NB4 (cell line): ENCODE data around the gene CHCHD5.

Source experiments
- DNase-seq: peaks from one replicate; pipeline ENCODE4 v3.0.0; 2010; ENCODE audit warnings: low read depth
- H3K4me3 ChIP-seq: one replicate; pipeline ENCODE4 v1.5.1; 2011; ENCODE audit warnings: mild to moderate bottlenecking, low read depth, low read length, moderate library complexity
- CTCF ChIP-seq: IDR thresholded peaks from one replicate; pipeline ENCODE4 v1.5.1; 2012; ENCODE audit warnings: low read depth, low read length
- MAX ChIP-seq: IDR thresholded peaks from 2 replicates; pipeline ENCODE4 v1.6.1; 2011; ENCODE audit warnings: low read depth, low read length
- MYC ChIP-seq: IDR thresholded peaks from 2 replicates; pipeline ENCODE4 v1.6.1; 2011; ENCODE audit warnings: low read depth, low read length
- POLR2A ChIP-seq: IDR thresholded peaks from 2 replicates; pipeline ENCODE4 v1.6.1; 2011; ENCODE audit warnings: mild to moderate bottlenecking; ENCODE audit not compliant: insufficient read length; ENCODE audit errors: extremely low read depth

The CHCHD5 gene

DNA sequence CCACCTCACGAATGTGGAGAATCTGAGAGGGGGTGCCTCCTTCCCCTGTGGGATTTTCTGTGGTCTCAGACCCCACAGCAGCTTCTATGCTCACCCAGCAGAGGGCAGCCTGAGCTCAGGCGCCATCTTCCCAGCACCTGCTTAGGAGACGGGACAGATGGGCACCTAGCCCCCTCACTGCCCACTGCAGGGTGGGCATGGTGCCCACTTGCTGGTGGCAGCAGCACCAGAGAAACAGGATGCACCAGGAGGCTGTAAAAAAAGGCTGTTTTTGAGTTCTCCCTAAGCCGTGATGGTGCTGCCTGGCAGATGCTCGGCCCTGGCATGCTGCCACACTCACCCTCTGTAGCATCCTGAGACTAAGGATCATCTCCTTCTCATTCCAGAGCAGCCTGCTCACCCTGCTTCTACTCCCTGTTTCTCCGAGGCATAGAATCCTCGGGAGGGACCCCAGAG lies 42.2 kb downstream of the CHCHD5 start:
- TF ChIP-seq MYC (peak; percentile 75; the same call in 1 of the 2 replicates), POLR2A (no peak), MAX (peak; percentile 67), CTCF (peak; percentile 96)
- DNase-seq: peak; percentile 89
- peak overlapping the region; percentile 47 for H3K4me3 ChIP-seq

- no peak for TF ChIP-seq POLR2A
- TF ChIP-seq CTCF: no peak
- peak overlapping the region; percentile 47 for H3K4me3 ChIP-seq
- DNase-seq: peak; percentile 96
Observed at GRCh38 chr2:112627060-112628040, 42.9 kb downstream of the CHCHD5 start.

- H3K4me3 ChIP-seq: no peak overlapping the region
- no peak for TF ChIP-seq CTCF
- TF ChIP-seq POLR2A: no peak
- TF ChIP-seq MYC: no peak
- no peak for DNase-seq
Observed at GRCh38 chr2:112629224-112629623, 44.8 kb downstream of the CHCHD5 start.

- no peak overlapping the region for H3K4me3 ChIP-seq
- no peak for DNase-seq
- TF ChIP-seq MYC: no peak
- no peak for TF ChIP-seq POLR2A
- TF ChIP-seq CTCF: no peak
- TF ChIP-seq MAX: no peak
Observed at GRCh38 chr2:112629823-112630222, 45.4 kb downstream of the CHCHD5 start.

DNA sequence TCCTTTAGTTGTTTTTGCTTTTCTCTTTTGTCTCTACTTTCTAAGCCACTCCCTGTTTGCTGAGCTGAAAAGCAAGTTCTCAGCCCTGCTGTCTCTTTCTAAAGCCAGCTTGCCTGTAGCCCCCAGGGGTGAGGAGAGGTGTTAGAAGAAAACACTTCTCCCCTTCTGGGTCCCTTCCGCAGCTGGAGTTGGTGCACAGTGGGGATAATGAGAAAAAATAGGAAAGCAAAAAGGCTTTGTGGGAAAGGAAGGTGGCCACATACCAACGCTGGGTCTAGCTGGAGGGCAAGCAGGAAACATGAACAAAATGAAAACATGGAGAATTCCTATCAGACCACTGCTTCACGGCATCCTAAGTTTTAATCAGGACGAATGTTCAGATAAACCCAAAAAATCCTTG lies 45.9 kb downstream of the CHCHD5 start:
- DNase-seq: no peak
- H3K4me3 ChIP-seq: no peak overlapping the region
- TF ChIP-seq MAX: no peak
- TF ChIP-seq MYC: no peak
- TF ChIP-seq CTCF: no peak
- TF ChIP-seq POLR2A: no peak

DNA sequence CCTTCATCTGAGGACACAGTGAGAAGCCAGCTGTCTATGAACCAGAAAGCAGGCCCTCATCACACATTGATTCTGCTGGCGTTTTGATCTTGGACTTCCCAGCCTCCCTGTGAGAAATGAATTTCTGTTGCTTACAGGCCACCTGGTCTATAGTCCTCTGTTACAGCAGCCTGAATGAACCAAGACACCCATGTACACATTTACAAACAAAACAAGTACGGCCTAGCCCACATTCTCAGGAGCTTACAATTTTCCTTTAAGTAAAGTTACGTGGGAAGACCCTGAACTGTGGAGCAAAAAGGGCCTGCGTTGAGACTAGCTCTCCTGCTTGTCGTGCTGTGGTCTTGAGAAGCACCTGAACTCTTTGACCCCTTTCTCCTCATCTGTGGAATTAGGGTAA lies 49.3 kb downstream of the CHCHD5 start:
- no peak for DNase-seq
- H3K4me3 ChIP-seq: no peak overlapping the region
- TF ChIP-seq MAX (no peak), POLR2A (no peak), CTCF (no peak), MYC (no peak)
